Measurements from ENCODE around the gene AFF3. TPM values are rescaled to one million over a fixed set of nuclear protein-coding genes. Genes with fewer than 3 reads are reported as not detected.

AFF3 gene
- total and polyA plus RNA-seq, 12 donors, result 1.1 to 7.5 (median 3.9) TPM

DNA sequence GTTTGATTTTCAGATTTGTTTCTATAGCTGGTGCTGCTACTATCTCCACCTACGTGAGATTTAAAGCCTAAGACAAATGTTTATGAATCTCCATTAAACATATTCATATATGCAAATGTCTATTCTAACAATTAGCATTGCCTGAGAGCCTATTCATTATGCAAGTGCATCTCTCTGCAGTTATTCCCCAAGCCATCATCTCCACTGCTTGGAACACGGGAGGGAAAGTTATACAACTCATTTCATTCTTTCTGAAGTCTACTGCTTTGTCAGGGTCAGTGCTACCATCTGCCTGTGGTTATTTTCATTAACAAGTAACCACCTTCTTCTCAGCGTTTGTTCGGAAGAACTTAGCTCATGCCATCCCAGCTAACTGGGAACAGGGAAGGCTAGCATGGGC, 463.8 kb downstream of the AFF3 start:
- no peak for TF ChIP-seq CTCF (IDR thresholded peaks at IDR 0.05)
- no peak for TF ChIP-seq POLR2A (IDR thresholded peaks at IDR 0.05)
- Histone ChIP-seq H3K36me3 (replicated peaks in 1 of 2) (no peaks in the 10 kb centered on the region), H3K9me3 (replicated peaks in 1 of 3) (no peaks in the 10 kb centered on the region), H3K27ac (no peak overlapping the region), H3K4me3 (no peak overlapping the region), H3K4me1 (replicated peaks in 1 of 2) (peaks cover 0 to 21% of the 10 kb centered on the region in 2 donors), H3K27me3 (no peaks in the 10 kb centered on the region)
- intact Hi-C loops (cut with DNase I), result no loop called here
- no peak for DNase-seq
- 94 to 97% (median 95%) methylated on average over 4 of the region's 4 CpGs for WGBS, 4 donors

DNA sequence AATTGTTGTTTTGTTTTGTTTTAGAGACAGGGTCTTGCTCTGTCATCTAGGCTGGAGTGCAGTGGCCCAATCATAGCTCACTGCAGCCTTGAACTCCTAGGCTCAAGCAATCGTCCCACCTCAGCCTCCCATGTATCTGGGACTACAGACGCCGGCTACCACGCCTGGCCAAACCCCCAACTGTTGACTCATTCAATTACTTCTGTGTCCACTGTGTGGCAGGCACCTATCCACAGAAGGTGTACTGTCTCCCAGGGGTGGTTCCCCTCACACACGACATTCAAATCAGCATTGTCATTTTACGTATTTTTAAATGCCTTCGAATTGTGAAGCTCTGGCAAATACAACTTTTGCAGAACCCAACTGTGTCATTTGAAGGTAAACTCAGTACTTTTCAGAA, 464.6 kb downstream of the AFF3 start:
- H3K27ac ChIP-seq, result no peak overlapping the region
- no peak overlapping the region for H3K4me3 ChIP-seq
- H3K4me1 ChIP-seq (replicated peaks in 1 of 2), result peaks cover 0 to 21% of the 10 kb centered on the region in 2 donors
- no peaks in the 10 kb centered on the region for H3K9me3 ChIP-seq (replicated peaks in 1 of 3)
- WGBS, 4 donors, result 92 to 95% (median 93%) methylated on average over 7 of the region's 7 CpGs
- no peaks in the 10 kb centered on the region for H3K27me3 ChIP-seq
- H3K36me3 ChIP-seq (replicated peaks in 1 of 2), result no peaks in the 10 kb centered on the region
- intact Hi-C loops (cut with DNase I), result no loop called here
- DNase-seq, result no peak
- TF ChIP-seq POLR2A (IDR thresholded peaks at IDR 0.05), result no peak
- TF ChIP-seq CTCF (IDR thresholded peaks at IDR 0.05), result no peak

- no peaks in the 10 kb centered on the region for H3K36me3 ChIP-seq (replicated peaks in 1 of 2)
- no peaks in the 10 kb centered on the region for H3K27me3 ChIP-seq
- WGBS, 4 donors, result 89 to 94% (median 92%) methylated on average over 9 to 12 of the region's 12 CpGs
- TF ChIP-seq CTCF (IDR thresholded peaks at IDR 0.05), result no peak
- TF ChIP-seq POLR2A (IDR thresholded peaks at IDR 0.05), result no peak
- H3K9me3 ChIP-seq (replicated peaks in 1 of 3), result no peaks in the 10 kb centered on the region
- intact Hi-C loops (cut with DNase I), result no loop called here
- H3K4me3 ChIP-seq, result no peak overlapping the region
- H3K4me1 ChIP-seq (replicated peaks in 1 of 2), result peaks cover 5 to 20% of the 10 kb centered on the region in 2 donors
- DNase-seq, result no peak
- no peak overlapping the region for H3K27ac ChIP-seq
Observed at GRCh38 chr2:99675130-99675661, 467.2 kb downstream of the AFF3 start.

GRCh38 chr2:99674090-99674489, 468.3 kb downstream of the AFF3 start:
- Histone ChIP-seq H3K9me3 (replicated peaks in 1 of 3) (no peaks in the 10 kb centered on the region), H3K27ac (no peak overlapping the region), H3K4me1 (replicated peaks in 1 of 2) (peaks cover 5 to 11% of the 10 kb centered on the region in 2 donors), H3K27me3 (no peaks in the 10 kb centered on the region), H3K4me3 (no peak overlapping the region), H3K36me3 (replicated peaks in 1 of 2) (no peaks in the 10 kb centered on the region)
- TF ChIP-seq CTCF (IDR thresholded peaks at IDR 0.05) (no peak), POLR2A (IDR thresholded peaks at IDR 0.05) (no peak)
- 84 to 90% (median 86%) methylated on average over 8 of the region's 8 CpGs for WGBS, 4 donors
- DNase-seq, result no peak
- intact Hi-C loops (cut with DNase I), result no loop called here
